Activated T-helper 1 cell treated with anti-CD3 and anti-CD28 coated beads, Interleukin-12 subunit alpha, Interleukin-12 subunit beta, Interleukin-2, Interleukin-4 antibody, amounts not matched to agents 30 ng/mL and 10 ng/mL and 1 ng/mL, durations not matched to agents 14 hours and 24 hours and 36 hours (primary cell): ENCODE measurements around the gene IDH2. TPM values are rescaled to one million over a fixed set of nuclear protein-coding genes. Genes with fewer than 3 reads are reported as not detected.
A peak's percentile ranks its signal among the peaks of the same experiment; 100 is the strongest.
"Not testable (repeated sequence)": the region's sequence is repeated elsewhere in the genome, so short reads cannot be mapped to it uniquely, and the experiment has no call there.

Experiments
- DNase-seq: peaks from one replicate; pipeline ENCODE4 v3.0.0; 2021; ENCODE audit warnings: low spot score
- H3K27ac Mint-ChIP-seq: one replicate; pipeline ENCODE4 v1.8.0; 2021; ENCODE audit warnings: mild to moderate bottlenecking, mixed read lengths
- H3K27me3 Mint-ChIP-seq: one replicate; pipeline ENCODE4 v1.8.0; 2022; ENCODE audit warnings: mild to moderate bottlenecking, moderate library complexity, mixed read lengths; ENCODE audit not compliant: insufficient read depth
- H3K36me3 Mint-ChIP-seq: one replicate; pipeline ENCODE4 v1.8.0; 2021; ENCODE audit warnings: low read depth, mixed read lengths
- H3K4me1 Mint-ChIP-seq: one replicate; pipeline ENCODE4 v1.8.0; 2021; ENCODE audit warnings: low read depth, mixed read lengths
- H3K4me3 Mint-ChIP-seq: one replicate; pipeline ENCODE4 v1.8.0; 2021; ENCODE audit warnings: mild to moderate bottlenecking, moderate library complexity, mixed read lengths
- H3K9me3 Mint-ChIP-seq: one replicate; pipeline ENCODE4 v1.8.0; 2021; ENCODE audit warnings: mixed read lengths
- intact Hi-C: fragments of 100-400 bp; cut with micrococcal nuclease; formaldehyde crosslinking; loops from one replicate; pipeline ENCODE4 v1.15.1; 2024
- total RNA-seq: library from RNA; stranded (reverse); gene quantifications from 2 replicates; pipeline ENCODE4 v1.2.3, GENCODE V29; 2022

The IDH2 gene
- 94.1 and 96.3 TPM in 2 replicates for total RNA-seq

DNA sequence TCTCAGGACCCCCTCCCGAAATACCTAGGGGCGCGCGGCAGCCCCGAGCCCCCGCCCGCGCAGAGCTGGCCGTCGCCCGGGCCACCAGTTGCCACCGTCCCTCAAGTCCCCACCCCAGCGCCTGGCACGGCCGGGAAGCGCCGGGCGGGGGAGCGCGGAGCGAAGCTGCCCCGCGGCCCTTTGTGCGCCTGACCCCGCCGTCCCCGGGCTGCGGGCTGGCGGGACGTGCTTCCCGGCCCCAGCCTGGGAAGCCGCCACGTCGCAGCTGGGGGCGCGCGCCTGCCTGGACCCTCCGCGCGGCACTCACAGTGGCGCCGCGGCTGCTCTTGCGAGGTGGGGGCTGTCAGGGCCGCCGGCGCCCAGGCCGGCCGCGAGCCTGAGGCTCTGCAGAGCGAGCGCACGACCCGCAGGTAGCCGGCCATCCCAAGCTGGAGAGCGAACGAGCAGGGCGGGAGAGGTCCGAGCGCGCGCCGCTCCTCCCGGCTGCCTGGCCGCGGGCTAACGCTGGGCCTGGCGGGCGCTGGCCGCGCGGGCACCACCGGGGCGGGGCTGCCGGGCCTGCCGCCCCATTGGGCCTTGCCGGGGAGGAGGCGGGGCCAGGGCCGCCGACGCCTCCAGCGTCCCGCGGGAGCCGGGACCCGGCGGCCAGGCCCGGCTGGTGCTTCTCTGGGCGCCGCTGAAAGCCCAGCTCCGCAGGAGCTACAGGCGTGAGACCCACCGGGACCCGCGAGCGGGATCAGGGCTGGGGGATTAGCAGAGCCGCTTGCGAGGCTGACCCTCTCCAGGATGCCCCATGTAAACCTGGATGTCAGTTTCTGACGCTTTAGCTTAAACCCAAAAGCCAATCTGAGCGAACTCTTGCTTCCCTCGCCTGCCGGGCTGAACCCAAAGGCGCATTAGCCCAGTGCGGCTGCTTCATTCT, at the start of gene IDH2:
Gene IDH2 (minus strand): TSS at position 500 of the 922 bp plus-strand sequence. CDS start 78 bp downstream, at position 422.
- Mint-ChIP-seq H3K27me3 (peaks cover 12% of the 10 kb centered on the region), H3K4me1 (peaks cover 52% of the 10 kb centered on the region), H3K27ac (peak within 1 kb of the TSS; percentile 94), H3K36me3 (peaks cover 10% of the 10 kb centered on the region), H3K4me3 (peak within 1 kb of the TSS; percentile 89), H3K9me3 (no peaks in the 10 kb centered on the region)
- intact Hi-C loops: loop anchor here (1.0 to 10.0 kb wide), 7 partner anchors 41 to 1753 kb away; partner anchors contain the start of genes CIB1, HDDC3, NGRN and SLCO3A1
- peak; percentile 72 for DNase-seq

DNA sequence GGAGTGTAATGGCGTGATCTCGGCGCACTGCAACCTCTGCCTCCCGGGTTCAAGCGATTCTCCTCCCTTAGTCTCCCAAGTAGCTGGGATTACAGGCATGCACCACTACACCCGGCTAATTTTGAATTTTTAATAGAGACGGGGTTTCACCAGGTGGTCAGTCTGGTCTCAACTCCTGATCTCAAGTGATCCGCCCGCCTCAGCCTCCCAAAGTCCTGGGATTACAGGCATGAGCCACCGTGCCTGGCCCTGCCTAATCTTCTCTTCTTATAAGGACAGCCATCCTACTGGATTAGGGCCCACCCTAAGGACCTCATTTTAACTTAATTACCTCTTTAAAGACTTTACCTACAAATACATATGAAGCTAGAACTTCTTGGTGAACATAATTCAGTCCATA, 48.3 kb upstream of the IDH2 start:
- H3K27me3 Mint-ChIP-seq, H3K27ac Mint-ChIP-seq, intact Hi-C loops, H3K4me3 Mint-ChIP-seq, H3K36me3 Mint-ChIP-seq, DNase-seq, H3K9me3 Mint-ChIP-seq: not testable (repeated sequence)
- peaks cover 15% of the 10 kb centered on the region for H3K4me1 Mint-ChIP-seq

DNA sequence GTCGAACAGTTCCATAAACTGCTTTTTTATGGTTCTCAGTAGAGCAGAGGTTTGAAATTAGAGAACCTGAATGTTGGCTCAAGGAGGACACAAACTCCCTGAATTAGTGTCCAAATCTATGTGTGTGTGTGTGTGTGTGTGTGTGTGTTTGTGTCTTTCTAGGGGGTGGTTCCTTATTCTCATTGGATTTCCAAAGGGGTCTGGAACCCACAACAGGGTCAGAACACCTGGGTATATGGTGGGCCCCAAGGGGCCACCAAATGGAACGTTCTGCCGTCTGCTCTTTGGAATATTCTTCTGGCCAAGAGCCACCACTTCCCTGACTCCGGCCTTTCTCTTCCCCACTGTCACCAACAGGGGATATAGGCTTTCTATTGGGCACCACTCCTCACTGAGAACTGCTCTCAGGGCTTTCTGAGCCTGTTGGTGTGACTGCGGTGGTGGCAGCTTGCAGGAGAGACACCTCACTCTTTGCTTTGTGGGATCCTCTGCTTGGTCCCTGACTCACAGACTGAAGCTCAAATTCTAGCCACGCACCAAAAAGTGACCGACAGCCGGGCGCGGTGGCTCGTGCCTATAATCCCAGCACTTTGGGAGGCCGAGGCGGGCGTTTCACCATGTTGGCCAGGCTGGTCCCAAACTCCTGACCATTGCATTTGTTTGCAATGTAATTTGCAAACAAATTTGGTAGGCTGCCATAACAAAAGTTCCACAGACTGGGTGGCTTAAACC, 47.5 kb upstream of the IDH2 start:
- no peaks in the 10 kb centered on the region for H3K9me3 Mint-ChIP-seq
- no peak overlapping the region for H3K4me3 Mint-ChIP-seq
- no peaks in the 10 kb centered on the region for H3K27me3 Mint-ChIP-seq
- no peak for DNase-seq
- peaks cover 15% of the 10 kb centered on the region for H3K4me1 Mint-ChIP-seq
- no peaks in the 10 kb centered on the region for H3K36me3 Mint-ChIP-seq
- H3K27ac Mint-ChIP-seq: no peak overlapping the region
- intact Hi-C loops: no loop called here

DNA sequence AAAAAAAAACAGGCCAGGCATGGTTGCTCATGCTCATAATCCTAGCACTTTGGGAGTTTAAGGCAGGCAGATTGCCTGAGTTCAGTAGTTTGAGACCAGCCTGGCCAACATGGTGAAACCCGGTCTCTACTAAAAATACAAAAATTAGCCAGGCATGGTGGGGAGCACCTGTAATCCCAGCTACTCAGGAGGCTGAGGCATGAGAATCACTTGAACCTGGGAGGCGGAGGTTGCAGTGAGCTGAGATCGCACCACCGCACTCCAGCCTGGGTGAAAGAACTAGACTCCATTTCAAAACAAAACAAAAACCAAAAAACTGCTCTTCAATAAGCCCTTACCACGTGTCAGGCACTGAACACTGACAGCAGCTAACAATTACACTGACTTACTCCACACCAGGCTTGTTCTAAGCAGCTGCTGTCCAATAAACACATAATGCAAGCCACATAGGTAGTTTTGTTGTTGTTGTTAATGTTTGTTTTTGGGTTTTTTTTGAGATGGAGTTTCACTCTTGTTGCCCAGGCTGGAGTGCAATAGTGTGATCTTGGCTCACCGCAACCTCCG, 44.0 kb upstream of the IDH2 start:
- H3K4me3 Mint-ChIP-seq, H3K27me3 Mint-ChIP-seq, H3K9me3 Mint-ChIP-seq, H3K27ac Mint-ChIP-seq, H3K36me3 Mint-ChIP-seq, intact Hi-C loops, DNase-seq: not testable (repeated sequence)
- peaks cover 27% of the 10 kb centered on the region for H3K4me1 Mint-ChIP-seq

DNA sequence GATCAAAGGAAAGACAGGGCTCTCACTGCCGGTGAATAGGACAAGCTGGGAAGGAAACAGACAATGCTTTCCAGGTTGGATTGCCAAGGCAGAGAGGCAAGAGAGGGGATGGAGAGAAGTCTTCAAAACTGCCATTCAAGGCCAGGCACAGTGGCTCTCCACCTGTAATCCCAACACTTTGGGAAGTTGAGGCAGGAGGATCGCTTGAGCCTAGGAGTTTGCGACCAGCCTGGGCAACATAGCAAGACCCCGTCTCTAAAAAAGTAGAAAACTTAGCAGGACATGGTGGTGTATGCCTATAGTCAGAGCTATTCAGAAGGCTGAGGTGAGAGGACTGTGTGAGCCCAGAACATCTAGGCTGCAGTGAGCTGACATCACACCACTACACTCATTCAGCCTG, 43.5 kb upstream of the IDH2 start:
- H3K9me3 Mint-ChIP-seq: no peaks in the 10 kb centered on the region
- H3K4me3 Mint-ChIP-seq: no peak overlapping the region
- H3K4me1 Mint-ChIP-seq: peaks cover 27% of the 10 kb centered on the region
- DNase-seq: no peak
- no peak overlapping the region for H3K27ac Mint-ChIP-seq
- intact Hi-C loops: no loop called here
- peaks cover 3% of the 10 kb centered on the region for H3K36me3 Mint-ChIP-seq
- H3K27me3 Mint-ChIP-seq: no peaks in the 10 kb centered on the region

DNA sequence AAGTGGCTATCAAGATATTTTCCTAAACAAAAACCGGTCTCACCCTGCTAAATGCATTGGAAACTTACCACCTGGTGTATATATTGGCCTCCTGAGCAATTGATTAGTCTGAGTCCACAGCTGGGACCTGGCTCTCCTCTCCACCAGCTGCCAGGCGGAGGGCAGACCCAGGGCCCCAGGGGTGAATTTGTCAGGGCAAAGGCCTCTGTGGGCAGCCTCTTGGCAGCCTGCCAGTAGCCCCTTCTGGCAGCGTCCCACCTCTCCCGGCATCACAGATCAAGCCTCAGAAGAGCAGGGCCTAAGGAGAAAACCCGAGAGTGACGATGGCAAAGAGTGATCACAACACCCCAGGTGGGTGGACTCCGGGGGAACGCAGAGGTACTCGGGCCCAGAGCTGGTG, 43.0 kb upstream of the IDH2 start:
- Mint-ChIP-seq H3K4me3 (no peak overlapping the region), H3K4me1 (peaks cover 27% of the 10 kb centered on the region), H3K9me3 (no peaks in the 10 kb centered on the region), H3K27me3 (no peaks in the 10 kb centered on the region), H3K27ac (no peak overlapping the region), H3K36me3 (peaks cover 3% of the 10 kb centered on the region)
- intact Hi-C loops: no loop called here
- no peak for DNase-seq

DNA sequence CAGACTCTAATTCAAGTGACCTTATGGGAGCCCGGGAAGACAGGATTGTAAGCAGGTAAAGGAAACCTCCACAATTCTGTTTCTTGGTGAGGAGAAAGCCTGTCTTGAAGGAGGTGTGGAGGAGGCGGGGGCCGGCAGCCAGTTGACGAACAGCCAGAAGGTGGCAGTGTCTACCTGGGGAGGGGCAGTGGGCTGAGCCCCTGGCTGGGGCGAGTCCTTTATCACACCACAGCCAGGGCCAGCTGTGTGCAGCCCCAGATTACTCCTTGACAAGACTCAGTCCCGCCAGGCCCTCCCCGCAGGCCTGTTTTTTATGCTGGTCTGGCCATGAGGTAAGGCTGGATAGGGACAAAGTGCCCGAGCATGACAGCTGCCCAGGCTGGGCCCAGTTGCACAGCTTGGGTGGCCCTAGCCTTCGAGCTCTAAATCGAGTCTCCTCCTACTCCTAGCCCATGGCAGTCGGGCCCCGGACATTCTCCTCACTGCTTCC, 40.9 kb upstream of the IDH2 start:
- no peaks in the 10 kb centered on the region for H3K27me3 Mint-ChIP-seq
- intact Hi-C loops: loop anchor here (1.0 to 2.0 kb wide), 4 partner anchors 40 to 160 kb away; partner anchors contain the start of genes CIB1 and IDH2
- H3K4me1 Mint-ChIP-seq: peaks cover 26% of the 10 kb centered on the region
- peak overlapping the region; percentile 1 for H3K4me3 Mint-ChIP-seq
- peaks cover 6% of the 10 kb centered on the region for H3K36me3 Mint-ChIP-seq
- peak; percentile 59 for DNase-seq
- peaks cover 5% of the 10 kb centered on the region for H3K9me3 Mint-ChIP-seq
- peak overlapping the region; percentile 52 for H3K27ac Mint-ChIP-seq

DNA sequence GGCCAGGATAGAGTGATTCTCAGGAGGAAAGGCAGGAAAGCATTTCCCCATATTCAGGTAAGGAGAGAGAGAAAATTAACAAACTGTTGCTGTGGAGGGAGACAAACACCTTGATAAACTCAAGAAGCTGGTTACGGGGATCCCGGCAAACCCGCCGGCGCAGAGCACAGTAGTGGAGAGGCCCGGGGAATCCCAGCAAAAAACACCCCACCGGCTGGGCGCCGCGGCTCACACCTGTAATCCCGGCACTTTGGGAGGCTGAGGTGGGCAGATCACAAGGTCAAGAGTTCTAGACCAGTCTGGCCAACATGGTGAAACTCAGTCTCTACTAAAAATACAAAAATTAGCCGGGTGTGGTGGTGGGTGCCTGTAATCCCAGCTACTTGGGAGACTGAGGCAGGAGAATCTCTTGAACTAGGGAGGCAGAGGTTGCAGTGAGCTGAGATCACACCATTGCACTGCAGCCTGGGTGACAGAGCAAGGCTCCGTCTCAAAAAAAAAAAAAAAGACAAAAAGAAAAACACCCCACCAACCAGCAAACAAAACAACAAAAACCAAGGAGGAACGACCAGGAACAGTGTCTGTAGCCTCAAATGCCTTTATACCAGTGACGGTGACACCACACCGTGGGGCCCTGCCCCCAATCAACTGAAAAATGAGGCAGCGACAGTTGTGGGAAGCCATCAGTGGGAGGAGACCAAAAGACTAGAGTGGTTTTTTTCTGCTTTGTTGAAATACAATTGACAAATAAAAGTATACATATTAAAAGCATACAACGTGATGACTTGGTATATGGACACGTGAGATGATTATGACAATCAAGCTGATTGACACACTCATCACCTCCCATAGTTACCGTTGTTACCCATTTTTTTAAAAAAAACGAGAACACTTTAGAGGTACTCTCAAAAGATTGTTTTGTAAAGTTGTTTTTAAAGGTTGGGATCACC, 40.2 kb upstream of the IDH2 start:
- peak overlapping the region; percentile 52 for H3K27ac Mint-ChIP-seq

DNA sequence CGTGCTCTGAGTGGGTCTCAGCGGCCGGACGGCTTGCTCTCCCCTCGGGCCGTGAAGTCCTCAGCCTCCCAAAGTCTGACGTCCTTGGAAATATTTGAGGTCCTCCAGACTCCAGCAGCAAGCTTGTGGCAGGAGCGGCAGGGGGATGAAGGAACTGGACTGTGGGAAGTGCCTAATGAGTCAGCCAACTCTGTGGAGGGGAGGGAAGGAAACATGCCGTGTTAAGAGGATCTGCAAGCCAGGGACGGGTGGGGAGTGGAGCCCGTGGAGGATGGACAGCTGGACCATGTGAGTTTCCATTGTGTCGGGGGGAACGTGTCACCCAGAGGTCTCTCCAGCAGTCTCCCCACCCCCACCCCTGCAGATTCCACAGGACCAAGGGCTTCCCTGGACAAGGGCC, 39.4 kb upstream of the IDH2 start:
- Mint-ChIP-seq H3K9me3 (peaks cover 5% of the 10 kb centered on the region), H3K27ac (peak overlapping the region; percentile 6), H3K4me3 (no peak overlapping the region), H3K36me3 (peaks cover 6% of the 10 kb centered on the region), H3K4me1 (peaks cover 26% of the 10 kb centered on the region), H3K27me3 (no peaks in the 10 kb centered on the region)
- intact Hi-C loops: loop anchor here (2.0 kb wide), 1 partner anchor 39 kb away; the partner anchor contains the start of gene IDH2
- DNase-seq: no peak

More for the DNA sequence above, 40.2 kb upstream of the IDH2 start:
- intact Hi-C loops: loop anchor here (1.0 to 2.0 kb wide), 4 partner anchors 40 to 161 kb away; partner anchors contain the start of genes CIB1 and IDH2
- Mint-ChIP-seq H3K27me3 (no peaks in the 10 kb centered on the region), H3K9me3 (peaks cover 5% of the 10 kb centered on the region), H3K4me1 (peaks cover 26% of the 10 kb centered on the region), H3K4me3 (peak overlapping the region; percentile 1), H3K36me3 (peaks cover 6% of the 10 kb centered on the region)
- DNase-seq: peak; percentile 59

DNA sequence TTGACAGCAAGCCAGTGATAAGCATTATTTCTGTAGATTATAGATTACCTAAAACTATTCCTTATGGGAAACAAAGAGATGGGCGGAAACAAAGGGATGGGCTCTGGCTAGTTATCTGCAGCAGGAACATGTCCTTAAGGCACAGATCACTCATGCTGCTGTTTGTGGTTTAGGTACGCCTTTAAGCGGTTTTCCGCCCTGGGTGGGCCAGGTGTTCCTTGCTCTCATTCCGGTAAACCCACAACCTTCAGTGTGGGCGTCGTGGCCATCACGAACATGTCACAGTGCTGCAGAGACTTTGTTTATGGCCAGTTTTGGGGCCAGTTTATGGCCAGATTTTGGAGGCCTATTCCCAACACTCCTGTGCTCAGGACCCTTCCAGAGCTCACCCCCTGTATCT, 37.3 kb upstream of the IDH2 start:
- H3K27ac Mint-ChIP-seq: peak overlapping the region; percentile 60
- peak; percentile 23 for DNase-seq
- H3K4me3 Mint-ChIP-seq, H3K27me3 Mint-ChIP-seq, H3K36me3 Mint-ChIP-seq, intact Hi-C loops, H3K9me3 Mint-ChIP-seq: not testable (repeated sequence)
- H3K4me1 Mint-ChIP-seq: peaks cover 26% of the 10 kb centered on the region

DNA sequence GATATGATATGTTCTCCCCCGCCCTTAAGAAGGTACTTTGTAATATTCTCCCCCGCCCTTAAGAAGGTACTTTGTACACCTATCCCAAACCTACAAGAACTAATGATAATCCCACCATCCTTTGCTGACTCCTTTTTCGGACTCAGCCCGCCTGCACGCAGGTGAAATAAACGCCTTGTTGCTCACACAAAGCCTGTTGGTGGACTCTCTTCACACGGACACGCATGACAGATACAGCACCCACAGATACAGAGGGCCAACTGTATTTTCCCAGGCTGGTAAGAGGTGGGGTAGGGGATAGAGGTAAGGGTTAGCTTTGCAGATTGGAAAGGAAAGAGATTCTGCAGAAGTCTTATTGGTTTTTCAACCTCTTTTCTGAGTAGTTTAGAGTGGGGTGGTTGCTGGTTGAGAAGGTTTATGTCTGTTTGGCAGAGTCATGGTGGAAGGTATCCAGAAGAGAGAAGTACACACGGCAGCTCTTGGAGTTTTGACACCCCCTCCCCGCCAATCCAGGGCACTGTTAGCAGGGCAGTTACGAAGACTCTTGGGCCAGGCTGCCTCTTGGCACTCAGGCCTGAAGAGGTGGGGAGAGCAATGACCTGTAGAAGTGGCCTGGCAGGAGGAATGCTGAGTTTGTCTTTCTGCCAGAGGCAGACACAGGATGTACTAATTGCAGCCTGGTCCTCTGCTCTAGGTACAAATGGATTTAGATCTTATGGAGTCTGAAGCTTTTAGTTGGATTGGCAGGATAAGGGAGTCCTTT, 36.0 kb upstream of the IDH2 start:
- Mint-ChIP-seq H3K27ac (no peak overlapping the region), H3K4me3 (no peak overlapping the region), H3K4me1 (peaks cover 22% of the 10 kb centered on the region), H3K27me3 (peaks cover 5% of the 10 kb centered on the region), H3K9me3 (peaks cover 5% of the 10 kb centered on the region), H3K36me3 (peaks cover 6% of the 10 kb centered on the region)
- DNase-seq: no peak
- intact Hi-C loops: no loop called here
